Dendritic cell treated with granulocyte-macrophage colony-stimulating factor and Interleukin-4, amounts not matched to agents 40 ng/mL and 50 ng/mL, for 4 days (primary cell): ENCODE data around the gene EPHA5.

ENCODE experiments used
- H3K27ac Mint-ChIP-seq: one replicate; pipeline ENCODE4 v1.8.0; 2022; ENCODE audit warnings: mild to moderate bottlenecking, mixed read lengths
- H3K27me3 Mint-ChIP-seq: one replicate; pipeline ENCODE4 v1.8.0; 2022; ENCODE audit warnings: mild to moderate bottlenecking, mixed read lengths
- H3K36me3 Mint-ChIP-seq: one replicate; pipeline ENCODE4 v1.8.0; 2022; ENCODE audit warnings: low read depth, mixed read lengths
- H3K4me1 Mint-ChIP-seq: one replicate; pipeline ENCODE4 v1.8.0; 2022; ENCODE audit warnings: low read depth, mixed read lengths
- H3K4me3 Mint-ChIP-seq: one replicate; pipeline ENCODE4 v1.8.0; 2022; ENCODE audit warnings: mild to moderate bottlenecking, moderate library complexity, mixed read lengths
- H3K9me3 Mint-ChIP-seq: one replicate; pipeline ENCODE4 v1.8.0; 2022; ENCODE audit warnings: mixed read lengths
- intact Hi-C: fragments of 100-400 bp; cut with micrococcal nuclease; formaldehyde crosslinking; loops from one replicate; pipeline ENCODE4 v1.15.0; 2022

Gene EPHA5

DNA sequence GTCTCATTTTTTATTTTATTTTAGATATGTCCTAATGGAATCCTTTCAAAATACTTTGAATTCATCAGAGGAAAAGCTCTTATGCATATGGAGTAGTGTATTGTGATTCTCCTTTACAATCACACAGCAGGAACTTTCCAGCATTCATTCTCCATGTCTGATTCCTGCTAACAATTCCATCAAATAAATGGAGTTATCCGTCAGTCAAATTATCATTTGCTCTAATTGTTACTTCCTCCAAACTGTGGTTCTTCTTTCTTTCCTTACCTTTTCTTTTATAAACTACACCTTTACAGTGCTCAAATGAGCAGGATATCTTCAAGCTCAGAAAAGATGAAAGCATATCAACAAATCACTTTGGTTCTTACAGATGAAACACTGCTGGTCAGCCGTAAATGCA is 80.4 kb downstream of the EPHA5 start:
- H3K4me1 Mint-ChIP-seq = no peaks in the 10 kb centered on the region
- H3K4me3 Mint-ChIP-seq = no peak overlapping the region
- no peaks in the 10 kb centered on the region for H3K9me3 Mint-ChIP-seq
- intact Hi-C loops = no loop called here
- no peaks in the 10 kb centered on the region for H3K27me3 Mint-ChIP-seq
- no peak overlapping the region for H3K27ac Mint-ChIP-seq
- H3K36me3 Mint-ChIP-seq = no peaks in the 10 kb centered on the region

DNA sequence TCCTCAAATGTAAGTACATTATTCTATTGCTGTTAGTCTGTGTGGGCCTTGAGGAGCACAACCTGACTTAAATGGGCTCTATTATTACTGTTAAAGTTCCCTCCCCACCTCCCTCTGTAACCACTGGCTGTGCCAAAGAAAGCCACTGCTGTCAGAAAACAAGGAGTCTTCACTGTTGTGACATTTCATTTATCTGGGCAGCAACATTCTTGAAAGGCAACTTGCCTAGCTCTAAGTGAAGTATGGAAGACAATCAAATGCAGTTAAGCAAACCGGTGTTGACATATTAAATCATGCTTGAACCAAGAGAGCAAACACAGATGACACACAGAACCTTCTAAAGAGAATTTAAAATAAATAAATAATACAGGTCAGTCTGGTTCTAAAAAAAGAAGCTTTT is 81.0 kb downstream of the EPHA5 start:
- H3K9me3 Mint-ChIP-seq = no peaks in the 10 kb centered on the region
- no peaks in the 10 kb centered on the region for H3K27me3 Mint-ChIP-seq
- H3K4me1 Mint-ChIP-seq = no peaks in the 10 kb centered on the region
- no peaks in the 10 kb centered on the region for H3K36me3 Mint-ChIP-seq
- no peak overlapping the region for H3K4me3 Mint-ChIP-seq
- H3K27ac Mint-ChIP-seq = no peak overlapping the region
- intact Hi-C loops = no loop called here

DNA sequence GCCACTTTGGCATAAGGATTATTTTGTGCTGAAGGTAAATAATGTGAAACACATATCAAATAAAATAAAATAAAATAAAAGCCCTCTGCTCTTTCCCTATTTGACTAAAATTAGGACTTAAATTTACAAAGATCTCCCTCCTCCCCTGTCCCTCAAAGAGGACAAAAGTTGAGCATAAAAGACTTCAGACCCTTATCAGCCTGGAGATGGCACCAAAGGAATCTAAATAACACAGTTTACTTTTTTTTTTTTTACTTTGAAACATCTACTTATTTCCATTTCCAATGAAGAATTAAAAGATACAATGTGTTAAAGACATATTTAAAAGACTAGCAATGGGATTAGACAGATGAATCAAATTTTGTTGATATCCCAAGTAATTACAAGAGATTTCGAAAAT is 89.7 kb downstream of the EPHA5 start:
- H3K27ac Mint-ChIP-seq = no peak overlapping the region
- H3K4me3 Mint-ChIP-seq = no peak overlapping the region
- H3K9me3 Mint-ChIP-seq = no peaks in the 10 kb centered on the region
- no peaks in the 10 kb centered on the region for H3K27me3 Mint-ChIP-seq
- no peaks in the 10 kb centered on the region for H3K36me3 Mint-ChIP-seq
- intact Hi-C loops = no loop called here
- no peaks in the 10 kb centered on the region for H3K4me1 Mint-ChIP-seq

DNA sequence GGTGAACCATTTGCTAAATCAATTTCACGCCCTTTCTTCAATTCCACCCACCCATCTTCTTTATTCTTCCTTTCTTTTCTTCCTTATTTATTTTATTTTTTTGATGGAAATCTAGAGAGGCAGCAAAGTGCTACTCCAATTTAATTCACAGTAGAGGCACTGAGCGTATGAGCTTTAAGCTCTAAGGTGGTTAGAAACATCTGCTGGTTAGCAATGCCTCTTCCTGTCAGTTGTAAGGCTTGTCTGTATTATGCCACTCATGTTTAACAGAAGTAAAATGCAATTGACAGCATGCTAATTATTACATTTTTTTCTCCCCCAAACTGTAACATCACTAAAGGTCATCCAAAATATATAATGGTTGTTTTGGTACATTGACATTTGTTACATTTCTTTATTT is 103.8 kb downstream of the EPHA5 start:
- H3K4me1 Mint-ChIP-seq = no peaks in the 10 kb centered on the region

DNA sequence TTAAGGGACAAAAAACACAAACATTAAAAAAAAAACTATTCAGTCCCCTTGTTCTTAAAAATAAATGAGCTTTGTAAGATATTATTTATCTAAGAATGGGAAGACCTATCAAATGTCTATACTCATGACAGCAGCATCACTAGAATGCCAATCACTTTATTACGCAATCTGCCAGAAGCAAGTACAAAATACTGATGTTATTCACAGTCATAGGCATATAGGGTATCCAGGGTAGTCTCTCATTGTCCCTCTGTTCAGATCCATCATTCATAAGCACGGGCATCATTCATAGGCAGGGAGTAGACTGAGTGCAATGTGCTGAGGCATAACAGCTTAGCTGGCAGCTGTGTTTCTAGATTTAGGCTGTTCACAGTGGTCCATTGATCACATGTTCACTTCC is 109.1 kb downstream of the EPHA5 start:
- intact Hi-C loops = no loop called here
- Mint-ChIP-seq H3K36me3 (no peaks in the 10 kb centered on the region), H3K4me1 (no peaks in the 10 kb centered on the region)

More for the DNA sequence above, 103.8 kb downstream of the EPHA5 start:
- H3K36me3 Mint-ChIP-seq = no peaks in the 10 kb centered on the region
- H3K9me3 Mint-ChIP-seq = no peaks in the 10 kb centered on the region
- no peak overlapping the region for H3K27ac Mint-ChIP-seq
- no peak overlapping the region for H3K4me3 Mint-ChIP-seq
- no peaks in the 10 kb centered on the region for H3K27me3 Mint-ChIP-seq
- intact Hi-C loops = no loop called here

DNA sequence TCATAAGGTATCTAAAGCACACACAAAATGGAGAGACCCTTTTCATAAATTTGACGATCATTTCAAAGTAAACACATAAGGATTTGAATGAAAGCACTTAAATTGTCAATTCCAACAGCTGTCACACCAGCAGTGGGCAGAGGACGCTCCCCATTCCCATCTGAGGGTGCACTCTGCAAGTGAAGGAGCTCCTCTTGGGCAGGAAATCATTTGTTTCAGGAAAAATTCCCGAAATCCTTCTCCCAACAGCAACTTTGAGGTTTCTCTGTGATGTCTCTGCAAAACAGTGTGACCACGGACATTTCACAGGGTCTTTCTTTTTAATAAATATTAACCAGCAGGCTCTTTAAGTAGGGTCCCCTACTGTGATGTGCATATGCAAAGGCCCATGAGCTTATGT is 111.0 kb downstream of the EPHA5 start:
- H3K4me3 Mint-ChIP-seq = no peak overlapping the region
- H3K27ac Mint-ChIP-seq = no peak overlapping the region
- H3K4me1 Mint-ChIP-seq = no peaks in the 10 kb centered on the region
- H3K36me3 Mint-ChIP-seq = no peaks in the 10 kb centered on the region
- no peaks in the 10 kb centered on the region for H3K9me3 Mint-ChIP-seq
- intact Hi-C loops = no loop called here
- H3K27me3 Mint-ChIP-seq = no peaks in the 10 kb centered on the region

More for the DNA sequence above, 109.1 kb downstream of the EPHA5 start:
- Mint-ChIP-seq H3K27ac (no peak overlapping the region), H3K9me3 (no peaks in the 10 kb centered on the region), H3K4me3 (no peak overlapping the region), H3K27me3 (no peaks in the 10 kb centered on the region)

DNA sequence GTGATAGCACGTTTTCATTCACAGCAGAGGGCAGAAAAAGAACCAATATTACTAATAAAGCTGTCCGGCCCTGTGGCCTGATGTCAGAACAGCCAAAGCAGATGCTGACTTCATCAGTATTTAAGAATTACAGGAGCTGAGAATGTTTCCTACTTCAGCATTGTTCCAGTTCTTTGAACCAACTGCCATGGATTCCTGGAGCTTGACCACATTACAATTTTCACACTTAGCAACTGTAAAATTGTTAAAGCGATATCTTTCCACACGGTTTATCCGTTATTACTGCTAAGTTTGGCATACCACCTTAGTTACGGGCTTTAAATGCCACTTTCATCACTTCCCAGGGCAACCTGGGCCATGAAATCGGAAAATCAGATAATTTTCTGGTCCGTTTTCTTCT is 118.2 kb downstream of the EPHA5 start:
- intact Hi-C loops = no loop called here
- Mint-ChIP-seq H3K36me3 (no peaks in the 10 kb centered on the region), H3K4me3 (no peak overlapping the region), H3K4me1 (no peaks in the 10 kb centered on the region), H3K9me3 (peaks cover 2% of the 10 kb centered on the region), H3K27ac (no peak overlapping the region), H3K27me3 (no peaks in the 10 kb centered on the region)

DNA sequence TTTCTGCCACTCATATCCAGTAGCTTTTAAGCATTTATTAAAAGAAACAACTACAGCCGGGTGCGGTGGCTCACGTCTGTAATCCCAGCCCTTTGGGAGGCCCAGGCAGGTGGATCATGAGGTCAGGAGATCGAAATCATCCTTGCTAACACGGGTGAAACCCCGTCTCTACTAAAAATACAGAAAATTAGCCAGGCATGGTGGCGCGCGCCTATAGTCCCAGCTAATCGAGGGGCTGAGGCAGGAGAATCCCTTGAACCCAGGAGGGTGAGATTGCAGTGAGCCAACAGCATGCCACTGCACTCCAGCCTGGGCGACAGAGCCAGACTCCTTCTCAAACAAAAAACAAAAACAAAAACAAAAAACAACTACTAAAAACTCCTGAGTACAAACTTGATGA is 119.8 kb downstream of the EPHA5 start:
- Mint-ChIP-seq H3K27me3 (no peaks in the 10 kb centered on the region), H3K4me3 (no peak overlapping the region), H3K9me3 (peaks cover 6% of the 10 kb centered on the region), H3K36me3 (no peaks in the 10 kb centered on the region), H3K4me1 (no peaks in the 10 kb centered on the region), H3K27ac (no peak overlapping the region)
- intact Hi-C loops = no loop called here

DNA sequence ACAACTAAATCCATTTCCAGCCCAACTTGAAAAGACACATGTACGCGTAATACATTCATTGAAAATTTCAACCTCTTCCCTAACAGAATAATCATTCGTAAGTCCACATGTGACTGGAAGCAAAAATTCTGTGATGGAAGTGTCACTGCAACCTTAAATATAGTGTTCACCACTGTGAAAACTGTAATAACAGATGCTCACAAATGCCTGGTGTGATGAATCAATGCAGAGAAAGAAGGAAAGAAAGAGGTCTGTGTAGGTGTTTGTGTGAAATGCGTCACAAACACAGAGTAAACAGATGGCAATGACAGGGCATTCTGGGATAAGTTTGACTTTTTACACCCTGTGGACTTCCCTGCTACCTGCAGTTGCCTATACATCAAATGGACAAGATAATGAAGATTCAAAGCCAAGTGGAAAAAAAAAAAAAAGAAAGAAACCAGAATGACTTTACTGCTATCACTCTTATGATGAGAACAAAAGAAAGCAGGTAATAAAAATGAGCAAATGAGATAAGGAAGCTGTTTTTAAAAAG is 123.3 kb downstream of the EPHA5 start:
- H3K4me3 Mint-ChIP-seq = no peak overlapping the region
- H3K9me3 Mint-ChIP-seq = peaks cover 6% of the 10 kb centered on the region
- intact Hi-C loops = no loop called here
- H3K27me3 Mint-ChIP-seq = no peaks in the 10 kb centered on the region
- no peak overlapping the region for H3K27ac Mint-ChIP-seq
- H3K4me1 Mint-ChIP-seq = no peaks in the 10 kb centered on the region
- no peaks in the 10 kb centered on the region for H3K36me3 Mint-ChIP-seq

DNA sequence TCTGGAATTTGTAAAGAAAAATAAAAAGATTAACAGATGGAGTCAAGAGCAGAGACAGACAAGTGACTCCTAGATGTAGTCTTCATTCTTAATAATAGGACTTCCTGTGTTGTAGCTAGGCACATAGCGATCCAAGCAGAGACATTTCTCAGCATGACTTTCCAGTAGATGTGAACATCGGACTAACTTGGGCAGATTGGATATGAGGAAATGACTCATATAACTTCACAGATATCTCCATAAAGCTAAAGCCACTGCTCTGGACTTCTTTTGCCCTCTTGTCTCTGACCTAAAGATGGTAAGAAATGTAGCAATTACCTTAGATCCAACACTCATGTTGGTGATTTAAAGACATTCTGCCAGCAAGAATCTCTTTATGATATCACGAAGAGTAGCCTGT is 131.7 kb downstream of the EPHA5 start:
- Mint-ChIP-seq H3K9me3 (no peaks in the 10 kb centered on the region), H3K36me3 (no peaks in the 10 kb centered on the region), H3K27ac (no peak overlapping the region), H3K27me3 (no peaks in the 10 kb centered on the region), H3K4me3 (no peak overlapping the region), H3K4me1 (no peaks in the 10 kb centered on the region)
- intact Hi-C loops = no loop called here

DNA sequence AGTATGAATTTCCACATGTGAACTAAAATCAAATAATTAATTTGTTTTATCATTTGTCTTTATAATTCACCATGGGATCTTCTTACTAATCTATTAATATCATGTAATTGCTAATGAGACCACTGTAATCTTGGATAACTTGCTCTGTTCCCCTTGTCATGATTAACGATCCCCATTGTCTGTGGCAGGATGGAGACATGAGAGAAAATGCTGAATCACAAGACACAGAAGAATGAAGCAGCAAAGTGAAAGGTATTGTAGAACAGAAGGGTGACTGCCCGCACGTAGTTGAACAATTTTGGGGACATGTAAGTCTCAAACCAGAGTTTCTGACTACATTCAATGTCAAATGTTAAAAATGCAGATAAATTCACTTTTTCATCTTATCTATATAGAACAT is 135.2 kb downstream of the EPHA5 start:
- Mint-ChIP-seq H3K36me3 (no peaks in the 10 kb centered on the region), H3K9me3 (no peaks in the 10 kb centered on the region), H3K27ac (no peak overlapping the region), H3K4me3 (no peak overlapping the region), H3K4me1 (no peaks in the 10 kb centered on the region), H3K27me3 (no peaks in the 10 kb centered on the region)
- intact Hi-C loops = no loop called here

DNA sequence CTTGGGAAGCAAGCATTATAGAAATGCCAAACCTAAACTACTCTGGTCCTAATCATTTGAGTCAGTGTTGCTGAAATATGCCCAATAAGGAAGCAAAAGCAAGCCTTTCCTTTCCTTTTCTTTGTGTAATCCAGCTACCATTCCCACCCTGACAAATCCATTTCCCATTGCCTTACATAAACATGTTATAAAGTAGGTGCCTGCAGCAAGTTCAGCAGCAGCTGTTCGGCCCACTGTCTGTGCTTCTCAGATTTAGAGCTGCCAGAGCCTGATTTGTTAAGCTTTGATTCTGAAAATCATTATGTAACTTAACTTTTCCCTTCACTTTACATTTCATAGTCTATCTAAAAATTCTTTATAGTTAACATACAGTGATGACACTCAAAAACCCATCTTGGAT is 148.6 kb downstream of the EPHA5 start:
- Mint-ChIP-seq H3K4me1 (no peaks in the 10 kb centered on the region), H3K27ac (no peak overlapping the region), H3K27me3 (no peaks in the 10 kb centered on the region), H3K9me3 (no peaks in the 10 kb centered on the region), H3K36me3 (no peaks in the 10 kb centered on the region), H3K4me3 (no peak overlapping the region)
- intact Hi-C loops = no loop called here

DNA sequence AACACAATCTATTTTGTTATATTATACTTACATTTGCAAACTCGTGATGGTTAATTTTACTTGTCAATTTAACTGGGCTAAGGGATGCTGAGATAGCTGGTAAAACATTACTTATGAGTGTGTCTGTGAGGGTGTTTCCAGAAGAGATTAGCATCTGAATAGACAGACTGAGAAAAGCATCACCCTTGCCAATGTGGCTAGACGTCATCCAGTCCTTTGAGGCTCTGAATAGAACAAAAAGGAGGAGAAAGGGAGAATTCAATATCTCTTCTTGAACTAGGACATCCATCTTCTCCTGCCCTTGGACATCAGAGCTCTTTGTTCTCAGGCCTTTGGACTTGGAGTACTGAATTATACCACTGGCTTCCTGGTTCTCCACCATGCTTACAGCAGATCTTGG is 154.6 kb downstream of the EPHA5 start:
- H3K9me3 Mint-ChIP-seq = no peaks in the 10 kb centered on the region
- intact Hi-C loops = no loop called here
- no peaks in the 10 kb centered on the region for H3K4me1 Mint-ChIP-seq
- H3K27me3 Mint-ChIP-seq = no peaks in the 10 kb centered on the region
- H3K4me3 Mint-ChIP-seq = no peak overlapping the region
- H3K27ac Mint-ChIP-seq = no peak overlapping the region
- H3K36me3 Mint-ChIP-seq = no peaks in the 10 kb centered on the region

DNA sequence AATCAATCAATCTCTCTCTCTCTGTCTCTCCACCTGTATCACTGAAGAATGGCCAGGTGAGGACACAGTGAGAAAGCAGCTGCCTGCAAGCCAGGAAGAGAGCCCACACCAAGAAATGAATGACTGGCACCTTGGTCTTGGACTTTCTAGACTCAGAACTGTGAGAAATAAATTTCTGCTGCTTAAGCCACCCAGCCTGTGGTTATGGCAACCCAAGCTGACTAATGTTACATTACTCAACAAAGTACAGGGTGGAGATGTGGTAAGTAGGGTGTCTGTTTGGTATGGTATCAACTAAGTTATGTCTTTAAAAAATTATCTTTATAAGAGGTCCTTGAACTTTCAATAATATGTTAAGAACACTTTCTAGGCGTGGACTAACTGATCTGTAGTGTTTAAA is 159.3 kb downstream of the EPHA5 start:
- Mint-ChIP-seq H3K27ac (no peak overlapping the region), H3K4me1 (no peaks in the 10 kb centered on the region), H3K4me3 (no peak overlapping the region), H3K9me3 (no peaks in the 10 kb centered on the region), H3K27me3 (no peaks in the 10 kb centered on the region), H3K36me3 (no peaks in the 10 kb centered on the region)
- intact Hi-C loops = no loop called here

DNA sequence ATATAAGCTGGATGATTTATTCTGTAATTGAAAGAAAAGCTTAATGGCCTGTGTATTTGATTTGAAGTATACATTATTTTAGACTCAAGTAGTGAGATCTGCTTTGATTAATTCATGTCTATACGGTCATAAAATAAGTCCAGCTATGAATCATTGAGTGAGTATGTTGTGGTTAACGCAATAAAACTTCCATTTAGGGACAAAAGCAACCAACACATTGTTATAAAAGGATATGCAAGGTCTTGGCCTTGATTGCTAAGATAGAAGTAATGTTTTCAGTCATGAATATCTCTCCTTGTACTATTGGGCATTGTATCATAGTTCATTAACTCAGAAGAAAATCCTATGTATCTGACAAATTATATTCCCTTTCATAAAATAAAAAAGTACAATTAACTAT is 162.1 kb downstream of the EPHA5 start:
- intact Hi-C loops = no loop called here
- Mint-ChIP-seq H3K27ac (no peak overlapping the region), H3K4me3 (no peak overlapping the region), H3K4me1 (no peaks in the 10 kb centered on the region), H3K27me3 (no peaks in the 10 kb centered on the region), H3K36me3 (no peaks in the 10 kb centered on the region), H3K9me3 (no peaks in the 10 kb centered on the region)
